Measurements from ENCODE around the gene SLC34A3. TPM values are rescaled to one million over a fixed set of nuclear protein-coding genes. Genes with fewer than 3 reads are reported as not detected.

The SLC34A3 gene
- total RNA-seq, 2 donors from 2014 or later = not detected

GRCh38 chr9:137215196-137215986, 15.3 kb upstream of the SLC34A3 start:
- no peak for DNase-seq (ENCODE audit: low spot score)
- intact Hi-C loops (cut with DNase I) = no loop called here

DNA sequence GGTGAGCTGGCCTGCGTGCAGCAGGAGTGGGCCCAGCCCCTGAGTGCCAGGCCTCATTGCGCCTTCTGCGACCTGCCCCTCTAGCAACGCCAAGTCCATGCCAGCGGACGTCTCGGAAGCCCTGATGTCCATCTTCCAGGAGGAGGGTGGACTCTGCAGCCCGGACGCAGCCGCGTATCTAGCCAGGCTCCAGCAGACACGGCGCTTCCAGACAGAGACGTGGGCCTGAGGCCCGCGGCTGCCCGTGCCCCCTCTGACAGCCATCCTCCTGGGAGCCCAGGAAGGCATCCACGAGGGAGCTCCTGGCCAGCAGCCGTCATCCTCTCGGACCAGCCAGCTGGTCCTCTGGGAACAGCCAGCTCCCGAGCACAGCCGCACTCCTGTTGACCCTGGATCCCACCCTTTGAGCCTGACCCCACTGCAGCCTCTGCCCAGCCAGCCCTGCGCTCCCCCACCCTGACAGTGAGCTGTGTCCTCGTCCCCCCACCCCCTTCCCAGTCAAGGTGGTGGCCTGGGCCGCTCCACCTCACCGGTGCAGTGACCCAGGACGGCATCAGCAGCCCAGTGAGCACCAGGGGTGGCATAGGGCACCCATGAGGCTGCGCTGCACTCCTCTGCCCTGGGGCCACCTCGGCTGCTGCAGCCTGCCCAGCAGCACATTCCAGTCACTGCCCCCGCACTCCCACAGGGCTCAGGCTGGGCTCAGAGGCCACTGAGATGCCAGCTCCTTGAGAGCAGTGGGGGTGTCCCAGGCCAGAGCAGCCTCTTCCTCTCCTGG, 14.3 kb upstream of the SLC34A3 start:
- intact Hi-C loops (cut with DNase I) = no loop called here
- DNase-seq (ENCODE audit: low spot score) = no peak

- intact Hi-C loops (cut with DNase I) = no loop called here
- no peak for DNase-seq (ENCODE audit: low spot score)
Observed at GRCh38 chr9:137217276-137218211, 13.2 kb upstream of the SLC34A3 start.

DNA sequence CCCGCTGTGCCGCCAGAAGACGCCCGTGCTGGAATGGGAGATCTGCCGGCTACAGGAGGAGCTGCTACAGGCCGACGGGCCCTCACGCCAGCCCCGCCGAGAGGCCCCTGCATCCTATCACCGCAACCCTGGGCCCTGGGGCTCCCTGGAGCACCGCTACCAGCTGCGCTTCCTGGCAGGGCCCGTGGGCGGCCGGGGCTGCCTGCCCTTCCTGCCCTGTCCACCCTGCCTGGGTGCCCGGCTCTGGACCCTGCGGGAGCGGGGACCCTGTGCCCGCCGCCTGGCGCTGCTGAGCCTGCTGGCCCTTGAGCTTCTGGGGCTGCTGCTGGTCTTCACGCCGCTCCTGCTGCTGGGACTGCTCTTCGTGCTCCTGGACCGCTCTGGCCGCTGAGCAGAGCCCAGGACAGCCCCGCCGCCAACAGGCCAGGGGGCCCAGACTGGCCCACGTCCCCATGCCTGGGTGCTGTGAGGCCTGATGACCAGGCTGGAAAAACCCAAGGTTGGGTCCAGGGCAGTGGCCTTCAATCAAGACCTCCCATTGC, 12.4 kb upstream of the SLC34A3 start:
- DNase-seq (ENCODE audit: low spot score) = no peak
- intact Hi-C loops (cut with DNase I) = no loop called here

DNA sequence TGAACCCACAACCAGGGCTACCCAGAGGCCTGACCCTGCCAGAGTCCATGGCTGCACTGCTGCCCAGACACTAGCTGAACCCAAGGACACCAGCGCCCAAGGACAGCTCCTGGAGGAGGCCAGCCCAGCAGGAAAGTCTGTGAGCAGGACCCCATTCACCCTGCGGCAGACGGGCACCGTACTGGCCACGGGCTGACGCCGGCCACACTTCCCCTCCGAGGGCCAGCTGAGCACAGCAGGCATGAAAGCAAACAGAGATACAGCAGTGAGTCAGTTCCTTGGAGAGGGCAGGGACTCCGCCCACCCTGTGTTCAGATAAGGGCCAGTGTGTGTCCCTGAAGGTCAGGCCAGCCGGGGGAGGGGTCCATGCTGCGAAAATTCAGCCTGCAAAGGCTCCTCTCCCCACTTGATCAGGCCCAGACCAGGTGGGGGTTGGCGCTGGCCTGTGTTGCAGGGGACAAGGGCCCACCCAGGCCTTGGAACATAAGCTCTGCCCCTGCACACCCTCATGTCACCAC, 11.9 kb upstream of the SLC34A3 start:
- intact Hi-C loops (cut with DNase I) = no loop called here
- DNase-seq (ENCODE audit: low spot score) = no peak

DNA sequence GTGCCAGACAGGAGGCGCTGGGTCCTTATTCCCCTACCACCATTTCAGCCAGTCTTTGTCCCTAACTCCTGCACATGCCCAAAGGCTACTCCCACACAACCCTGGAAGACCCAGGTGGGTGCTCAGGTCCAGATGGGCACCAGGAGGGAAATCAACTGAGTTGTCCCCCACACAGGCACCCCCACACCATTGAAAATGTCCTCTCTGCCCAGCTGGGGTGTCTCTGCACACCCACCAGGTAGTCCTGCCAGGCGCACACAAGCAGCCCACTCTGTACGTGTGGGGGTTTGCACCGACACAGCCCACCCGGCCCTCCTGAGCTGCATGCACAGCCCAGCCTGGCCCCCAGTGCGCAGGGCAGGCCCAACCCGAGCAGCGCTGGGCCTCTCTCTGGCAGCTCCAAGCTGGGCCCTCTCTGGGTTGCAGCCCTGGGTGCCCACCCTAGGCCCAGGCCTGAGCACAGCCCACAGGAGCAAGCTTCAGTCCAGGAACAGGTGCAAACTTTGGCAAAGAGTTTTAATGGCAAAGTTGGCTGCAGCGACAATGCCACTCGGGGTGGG, 10.9 kb upstream of the SLC34A3 start:
- intact Hi-C loops (cut with DNase I) = no loop called here
- no peak for DNase-seq (ENCODE audit: low spot score)

DNA sequence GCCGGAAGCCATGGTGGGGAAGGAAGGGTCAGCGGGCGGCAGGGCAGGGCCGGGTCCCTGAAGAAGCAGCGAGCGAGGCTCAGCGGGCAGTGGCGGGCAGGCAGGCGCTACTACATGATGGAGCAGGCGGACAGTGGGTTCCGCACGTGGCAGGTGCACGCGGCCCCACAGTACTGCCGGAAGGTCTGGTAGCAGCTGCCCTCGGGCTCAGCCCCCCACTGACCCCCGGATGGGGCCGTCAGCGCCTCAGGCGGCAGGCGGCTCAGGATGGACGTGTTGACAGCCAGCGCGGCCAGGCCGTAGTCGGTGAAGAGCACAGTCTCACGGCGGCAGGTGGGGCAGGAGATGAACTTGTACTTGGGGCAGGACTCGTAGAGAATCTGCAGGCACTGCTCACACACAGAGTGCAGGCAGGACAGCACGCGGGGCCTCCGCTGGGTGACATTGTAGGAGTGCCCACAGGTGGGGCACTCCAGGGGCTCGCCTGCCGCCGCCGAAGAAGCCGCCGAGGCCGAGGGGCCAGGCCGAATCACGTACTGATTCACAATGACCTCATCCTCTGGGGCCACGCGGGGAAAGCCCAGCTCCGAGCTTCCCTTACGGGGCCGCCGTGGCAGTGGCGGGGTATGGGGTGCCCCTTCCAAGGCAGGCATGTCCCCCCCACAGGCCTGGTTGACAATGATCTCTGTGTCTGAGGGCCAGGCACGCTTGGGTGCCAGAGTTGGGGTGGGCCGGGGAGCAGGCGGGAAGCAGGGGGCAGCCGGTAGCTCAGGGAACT, 10.2 kb upstream of the SLC34A3 start:
- intact Hi-C loops (cut with DNase I) = no loop called here
- DNase-seq (ENCODE audit: low spot score) = no peak

- intact Hi-C loops (cut with DNase I) = no loop called here
- no peak for DNase-seq (ENCODE audit: low spot score)
Observed at GRCh38 chr9:137221095-137221505, 9.6 kb upstream of the SLC34A3 start.

GRCh38 chr9:137221506-137222111, 9.1 kb upstream of the SLC34A3 start:
- intact Hi-C loops (cut with DNase I) = no loop called here
- DNase-seq (ENCODE audit: low spot score) = no peak

- intact Hi-C loops (cut with DNase I) = no loop called here
Observed at GRCh38 chr9:137222190-137223077, 8.3 kb upstream of the SLC34A3 start, which contains the start of gene RNF208. RNF208 (minus strand) TSS chr9:137222240; CDS start chr9:137221212, 1,028 bp downstream.

DNA sequence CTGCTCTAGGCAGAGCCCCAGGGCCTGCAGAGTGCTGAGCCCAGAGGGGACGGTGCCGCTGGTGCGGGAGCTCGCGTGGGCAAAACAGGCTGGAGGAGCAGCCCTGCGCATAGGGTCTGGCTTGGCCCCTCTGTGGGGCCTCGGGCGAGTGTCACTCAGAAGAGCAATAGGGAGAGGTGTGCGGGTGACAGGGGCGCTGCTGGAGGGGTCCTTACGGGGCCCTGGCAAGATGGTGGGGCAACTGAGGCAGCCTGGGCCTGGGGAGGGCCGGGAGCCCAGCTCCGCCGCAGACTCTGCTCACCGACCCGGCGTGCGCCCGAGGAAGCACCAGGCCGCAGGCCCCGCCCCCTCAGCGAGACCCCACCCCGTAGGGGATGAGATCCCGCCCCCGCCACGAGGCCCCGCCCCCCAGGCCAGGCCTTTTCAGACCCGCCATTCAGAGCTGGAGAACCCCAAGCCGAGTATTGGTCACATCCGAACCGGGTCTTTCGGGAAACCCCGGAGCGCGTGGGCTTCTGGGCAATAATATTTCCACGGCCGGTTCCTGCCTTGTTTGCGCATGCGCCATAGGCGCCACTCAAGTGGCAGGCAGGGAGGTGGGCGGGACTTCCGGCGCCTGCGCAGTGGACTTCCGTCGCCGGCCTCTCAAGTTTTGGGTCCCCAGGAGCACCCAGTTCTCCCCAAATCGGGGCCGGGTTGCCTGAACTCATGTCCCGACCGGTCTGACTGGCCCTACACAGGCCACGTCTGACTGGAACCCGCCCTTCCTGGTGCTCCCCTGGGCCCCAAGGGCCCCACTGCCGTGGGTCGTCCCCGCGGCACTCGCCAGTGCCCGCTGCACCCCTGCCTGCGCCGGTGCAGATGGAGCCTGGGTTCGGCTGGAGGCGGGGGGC, 7.4 kb upstream of the SLC34A3 start:
- intact Hi-C loops (cut with DNase I) = no loop called here
- DNase-seq (ENCODE audit: low spot score) = peak; percentile 99

More at GRCh38 chr9:137222190-137223077, 8.3 kb upstream of the SLC34A3 start, which contains the start of gene RNF208:
- no peak for DNase-seq (ENCODE audit: low spot score)

GRCh38 chr9:137224830-137225694, 5.6 kb upstream of the SLC34A3 start, which contains the start of gene CYSRT1:
CYSRT1 (plus strand) TSS chr9:137225174; CDS start chr9:137225622, 448 bp downstream.
- intact Hi-C loops (cut with DNase I) = loop anchor here (2.0 to 5.0 kb wide), 2 partner anchors 104 to 108 kb away; no protein-coding TSS in a partner anchor
- no peak for DNase-seq (ENCODE audit: low spot score)

DNA sequence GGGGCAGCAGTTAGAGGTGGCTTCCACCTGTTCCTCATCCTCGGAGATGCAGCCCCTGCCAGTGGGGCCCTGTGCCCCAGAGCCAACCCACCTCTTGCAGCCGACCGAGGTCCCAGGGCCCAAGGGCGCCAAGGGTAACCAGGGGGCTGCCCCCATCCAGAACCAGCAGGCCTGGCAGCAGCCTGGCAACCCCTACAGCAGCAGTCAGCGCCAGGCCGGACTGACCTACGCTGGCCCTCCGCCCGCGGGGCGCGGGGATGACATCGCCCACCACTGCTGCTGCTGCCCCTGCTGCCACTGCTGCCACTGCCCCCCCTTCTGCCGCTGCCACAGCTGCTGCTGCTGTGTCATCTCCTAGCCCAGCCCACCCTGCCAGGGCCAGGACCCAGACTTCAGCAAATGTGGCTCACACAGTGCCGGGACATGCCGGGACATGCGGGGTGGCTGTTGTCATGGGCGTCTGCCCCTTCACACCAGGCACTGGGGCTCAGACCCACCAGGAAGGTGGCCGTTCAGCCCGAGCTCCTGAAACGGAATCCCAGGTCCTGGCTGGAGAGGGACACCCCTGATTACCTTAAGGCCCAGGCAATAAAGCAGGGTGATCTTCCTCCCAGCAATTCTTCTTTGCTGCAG, 4.9 kb upstream of the SLC34A3 start:
- no peak for DNase-seq (ENCODE audit: low spot score)

More for the DNA sequence above, 4.9 kb upstream of the SLC34A3 start:
- intact Hi-C loops (cut with DNase I) = loop anchor here (2.0 to 5.0 kb wide), 2 partner anchors 105 to 109 kb away; no protein-coding TSS in a partner anchor
